T-helper 1 cell treated with Interleukin-12 subunit alpha and Interleukin-12 subunit beta and Interleukin-4 antibody, amounts not matched to agents 30 μg/mL and 1 μg/mL, for 36 hours (primary cell): ENCODE data around the gene CLASRP.
A peak's percentile ranks its signal among the peaks of the same experiment; 100 is the strongest.

Source experiments
- H3K27ac Mint-ChIP-seq: one replicate; pipeline ENCODE4 v1.8.0; 2021; ENCODE audit warnings: mild to moderate bottlenecking, mixed read lengths
- H3K27me3 Mint-ChIP-seq: one replicate; pipeline ENCODE4 v1.8.0; 2021; ENCODE audit warnings: low read depth, mixed read lengths
- H3K36me3 Mint-ChIP-seq: one replicate; pipeline ENCODE4 v1.8.0; 2021; ENCODE audit warnings: low read depth, mixed read lengths
- H3K4me1 Mint-ChIP-seq: one replicate; pipeline ENCODE4 v1.8.0; 2021; ENCODE audit warnings: low read depth, mixed read lengths
- H3K4me3 Mint-ChIP-seq: one replicate; pipeline ENCODE4 v1.8.0; 2021; ENCODE audit warnings: mild to moderate bottlenecking, moderate library complexity, mixed read lengths
- H3K9me3 Mint-ChIP-seq: one replicate; pipeline ENCODE4 v1.8.0; 2021; ENCODE audit warnings: mixed read lengths

The CLASRP gene

GRCh38 chr19:45095496-45096413 lies 56.9 kb downstream of the CLASRP start:
- Mint-ChIP-seq H3K27ac (peak overlapping the region; percentile 22), H3K36me3 (peaks cover 12% of the 10 kb centered on the region), H3K4me3 (no peak overlapping the region), H3K27me3 (no peaks in the 10 kb centered on the region), H3K9me3 (peaks cover 2% of the 10 kb centered on the region), H3K4me1 (peaks cover 41% of the 10 kb centered on the region)

GRCh38 chr19:45096700-45097099 lies 57.9 kb downstream of the CLASRP start:
- Mint-ChIP-seq H3K9me3 (no peaks in the 10 kb centered on the region), H3K27ac (no peak overlapping the region), H3K27me3 (no peaks in the 10 kb centered on the region), H3K36me3 (peaks cover 7% of the 10 kb centered on the region), H3K4me1 (peaks cover 35% of the 10 kb centered on the region), H3K4me3 (no peak overlapping the region)

GRCh38 chr19:45097450-45097775 lies 58.6 kb downstream of the CLASRP start:
- Mint-ChIP-seq H3K4me1 (peaks cover 32% of the 10 kb centered on the region), H3K27ac (no peak overlapping the region), H3K4me3 (no peak overlapping the region)

GRCh38 chr19:45097776-45098520 lies 59.1 kb downstream of the CLASRP start:
- H3K36me3 Mint-ChIP-seq, result peaks cover 5% of the 10 kb centered on the region
- H3K9me3 Mint-ChIP-seq, result no peaks in the 10 kb centered on the region
- H3K4me3 Mint-ChIP-seq, result no peak overlapping the region
- H3K27ac Mint-ChIP-seq, result no peak overlapping the region
- H3K4me1 Mint-ChIP-seq, result peaks cover 32% of the 10 kb centered on the region
- no peaks in the 10 kb centered on the region for H3K27me3 Mint-ChIP-seq

More at GRCh38 chr19:45097450-45097775, 58.6 kb downstream of the CLASRP start:
- Mint-ChIP-seq H3K9me3 (no peaks in the 10 kb centered on the region), H3K27me3 (no peaks in the 10 kb centered on the region), H3K36me3 (peaks cover 5% of the 10 kb centered on the region)

- Mint-ChIP-seq H3K27ac (no peak overlapping the region), H3K9me3 (no peaks in the 10 kb centered on the region), H3K27me3 (no peaks in the 10 kb centered on the region), H3K36me3 (peaks cover 5% of the 10 kb centered on the region), H3K4me3 (no peak overlapping the region), H3K4me1 (peaks cover 31% of the 10 kb centered on the region)
Observed at GRCh38 chr19:45098521-45099466, 59.9 kb downstream of the CLASRP start.

- Mint-ChIP-seq H3K4me1 (peaks cover 31% of the 10 kb centered on the region), H3K27ac (no peak overlapping the region), H3K4me3 (no peak overlapping the region), H3K36me3 (peaks cover 5% of the 10 kb centered on the region), H3K27me3 (no peaks in the 10 kb centered on the region), H3K9me3 (no peaks in the 10 kb centered on the region)
Observed at GRCh38 chr19:45099467-45100191, 60.8 kb downstream of the CLASRP start.

- Mint-ChIP-seq H3K9me3 (no peaks in the 10 kb centered on the region), H3K27ac (no peak overlapping the region), H3K27me3 (no peaks in the 10 kb centered on the region), H3K4me1 (peaks cover 32% of the 10 kb centered on the region), H3K4me3 (no peak overlapping the region), H3K36me3 (peaks cover 5% of the 10 kb centered on the region)
Observed at GRCh38 chr19:45100201-45100600, 61.4 kb downstream of the CLASRP start.

- Mint-ChIP-seq H3K36me3 (peaks cover 5% of the 10 kb centered on the region), H3K27me3 (no peaks in the 10 kb centered on the region), H3K9me3 (no peaks in the 10 kb centered on the region), H3K27ac (no peak overlapping the region), H3K4me1 (peaks cover 33% of the 10 kb centered on the region), H3K4me3 (no peak overlapping the region)
Observed at GRCh38 chr19:45100846-45101252, 62.0 kb downstream of the CLASRP start.

- Mint-ChIP-seq H3K9me3 (no peaks in the 10 kb centered on the region), H3K27me3 (no peaks in the 10 kb centered on the region), H3K4me3 (no peak overlapping the region), H3K27ac (no peak overlapping the region), H3K4me1 (peaks cover 24% of the 10 kb centered on the region), H3K36me3 (peaks cover 3% of the 10 kb centered on the region)
Observed at GRCh38 chr19:45101806-45102205, 63.0 kb downstream of the CLASRP start.

- H3K9me3 Mint-ChIP-seq, result no peaks in the 10 kb centered on the region
- H3K36me3 Mint-ChIP-seq, result peaks cover 2% of the 10 kb centered on the region
- no peaks in the 10 kb centered on the region for H3K27me3 Mint-ChIP-seq
- H3K4me1 Mint-ChIP-seq, result peaks cover 21% of the 10 kb centered on the region
- no peak overlapping the region for H3K27ac Mint-ChIP-seq
- no peak overlapping the region for H3K4me3 Mint-ChIP-seq
Observed at GRCh38 chr19:45102481-45102880, 63.6 kb downstream of the CLASRP start.

- H3K27ac Mint-ChIP-seq, result no peak overlapping the region
- H3K4me3 Mint-ChIP-seq, result no peak overlapping the region
- H3K9me3 Mint-ChIP-seq, result no peaks in the 10 kb centered on the region
- H3K4me1 Mint-ChIP-seq, result peaks cover 18% of the 10 kb centered on the region
- H3K36me3 Mint-ChIP-seq, result peaks cover 2% of the 10 kb centered on the region
- H3K27me3 Mint-ChIP-seq, result no peaks in the 10 kb centered on the region
Observed at GRCh38 chr19:45103156-45103507, 64.3 kb downstream of the CLASRP start.

GRCh38 chr19:45103508-45104319 lies 64.9 kb downstream of the CLASRP start:
- Mint-ChIP-seq H3K4me3 (no peak overlapping the region), H3K27ac (peak overlapping the region; percentile 57), H3K4me1 (peaks cover 18% of the 10 kb centered on the region)

GRCh38 chr19:45104658-45105349 lies 66.0 kb downstream of the CLASRP start:
- Mint-ChIP-seq H3K27ac (no peak overlapping the region), H3K36me3 (no peaks in the 10 kb centered on the region), H3K4me3 (peak overlapping the region; percentile 21), H3K27me3 (no peaks in the 10 kb centered on the region), H3K9me3 (no peaks in the 10 kb centered on the region), H3K4me1 (peaks cover 22% of the 10 kb centered on the region)

More at GRCh38 chr19:45103508-45104319, 64.9 kb downstream of the CLASRP start:
- H3K9me3 Mint-ChIP-seq, result no peaks in the 10 kb centered on the region
- H3K27me3 Mint-ChIP-seq, result no peaks in the 10 kb centered on the region
- peaks cover 2% of the 10 kb centered on the region for H3K36me3 Mint-ChIP-seq
